ENCODE results near the gene SLC6A3.
A peak's percentile ranks its signal among the peaks of the same experiment; 100 is the strongest.
"Not testable (repeated sequence)": the region's sequence is repeated elsewhere in the genome, so short reads cannot be mapped to it uniquely, and the experiment has no call there.

SLC6A3 gene

DNA sequence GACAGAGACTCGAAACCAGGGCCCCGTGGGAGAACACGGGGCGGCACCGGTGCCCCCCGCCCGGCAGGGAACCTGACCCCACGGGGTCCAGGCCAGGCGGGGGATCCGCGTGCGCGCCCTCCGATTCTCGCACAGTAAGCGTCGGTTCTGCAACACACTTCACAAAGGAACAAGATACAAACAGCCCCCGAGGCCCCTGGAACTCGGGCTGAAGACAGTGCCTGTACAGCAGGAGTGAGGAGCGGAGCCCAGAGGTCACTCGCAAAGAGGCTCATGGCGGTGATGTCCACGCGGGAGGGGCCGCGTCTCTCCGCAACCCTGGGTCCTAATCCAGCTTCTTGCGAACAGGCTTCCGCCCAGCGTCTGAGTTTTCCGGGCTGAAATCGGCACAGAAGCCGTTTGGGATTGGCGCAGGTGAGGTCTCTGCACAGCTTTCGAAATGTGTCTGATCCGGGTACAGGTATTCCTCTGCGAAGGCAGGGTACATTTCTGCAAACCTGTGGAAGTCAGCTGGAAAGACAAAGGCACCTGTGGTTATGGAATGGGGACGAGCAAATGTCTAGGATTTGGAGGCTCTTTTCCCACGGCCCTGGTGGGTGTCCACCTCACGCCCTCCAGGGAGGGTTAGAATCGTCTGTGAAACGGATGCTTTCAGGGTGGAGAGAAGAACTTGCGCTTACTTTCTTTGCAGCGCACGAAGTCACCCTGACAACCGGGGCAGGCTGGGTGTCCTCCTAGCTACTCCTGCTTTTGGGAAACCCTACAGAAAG lies 18.3 kb upstream of the SLC6A3 start:
- DNase-seq: peak; percentile 11

DNA sequence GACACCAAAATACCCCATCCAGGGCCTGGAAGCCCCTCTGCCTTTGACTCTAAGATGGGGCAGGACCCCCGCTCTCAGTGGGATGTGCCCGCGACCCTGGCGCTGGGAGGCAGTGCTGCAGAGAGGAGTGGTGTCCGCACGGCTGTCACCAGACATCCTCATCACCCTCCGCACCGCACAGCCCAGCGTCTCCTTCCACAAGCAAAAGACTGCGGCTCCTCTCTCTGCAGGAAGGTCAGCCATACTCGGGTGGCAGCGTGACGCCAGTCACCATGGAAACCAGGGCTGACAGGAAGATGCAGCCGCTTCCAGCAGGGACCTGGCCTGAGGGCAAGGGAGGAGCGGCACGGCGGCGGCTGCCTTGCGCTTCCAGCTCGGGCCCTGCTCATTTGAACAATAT lies 17.1 kb upstream of the SLC6A3 start:
- no peak for DNase-seq

- no peak for DNase-seq
These were observed 16.2 kb upstream of the SLC6A3 start for GRCh38 chr5:1461396-1461795.

GRCh38 chr5:1460054-1460682 lies 14.9 kb upstream of the SLC6A3 start:
- no peak for DNase-seq

DNA sequence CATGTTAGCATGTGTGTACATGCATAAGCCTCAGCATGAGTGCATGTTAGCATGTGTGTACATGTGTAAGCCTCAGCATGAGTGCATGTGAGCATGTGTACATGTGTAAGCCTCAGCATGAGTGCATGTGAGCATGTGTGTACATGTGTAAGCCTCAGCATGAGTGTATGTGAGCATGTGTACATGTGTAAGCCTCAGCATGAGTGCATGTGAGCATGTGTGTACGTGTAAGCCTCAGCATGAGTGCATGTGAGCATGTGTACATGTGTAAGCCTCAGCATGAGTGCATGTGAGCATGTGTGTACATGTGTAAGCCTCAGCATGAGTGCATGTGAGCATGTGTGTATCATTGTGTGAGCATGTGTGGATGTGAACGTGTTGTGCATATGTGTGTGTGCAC lies 14.2 kb upstream of the SLC6A3 start:
- DNase-seq: not testable (repeated sequence)

DNA sequence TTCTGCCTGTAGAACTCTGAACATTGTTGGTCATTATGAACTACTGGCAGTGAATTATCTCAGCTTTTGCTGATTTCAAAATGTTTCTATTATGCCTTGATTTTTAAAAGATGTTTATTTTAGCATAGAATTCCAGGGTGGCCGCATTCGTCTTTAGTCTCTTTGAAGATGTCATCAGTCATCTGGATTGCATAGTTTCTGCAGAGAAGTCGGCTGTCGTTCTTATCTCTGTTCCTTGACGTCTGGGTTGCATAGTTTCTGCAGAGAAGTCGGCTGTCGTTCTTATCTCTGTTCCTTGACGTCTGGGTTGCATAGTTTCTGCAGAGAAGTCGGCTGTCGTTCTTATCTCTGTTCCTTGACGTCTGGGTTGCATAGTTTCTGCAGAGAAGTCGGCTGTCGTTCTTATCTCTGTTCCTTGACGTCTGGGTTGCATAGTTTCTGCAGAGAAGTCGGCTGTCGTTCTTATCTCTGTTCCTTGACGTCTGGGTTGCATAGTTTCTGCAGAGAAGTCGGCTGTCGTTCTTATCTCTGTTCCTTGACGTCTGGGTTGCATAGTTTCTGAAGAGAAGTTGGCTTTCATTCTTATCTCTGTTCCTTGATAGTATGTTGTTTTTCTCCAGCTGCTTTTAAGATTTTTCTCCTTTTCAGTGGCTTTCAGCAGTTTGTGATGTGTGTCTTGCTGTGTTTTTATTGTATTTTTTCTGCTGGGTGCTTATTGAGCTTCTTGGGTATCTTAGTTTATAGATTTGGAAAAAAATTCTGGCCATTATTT lies 11.1 kb upstream of the SLC6A3 start:
- not testable (repeated sequence) for DNase-seq

DNA sequence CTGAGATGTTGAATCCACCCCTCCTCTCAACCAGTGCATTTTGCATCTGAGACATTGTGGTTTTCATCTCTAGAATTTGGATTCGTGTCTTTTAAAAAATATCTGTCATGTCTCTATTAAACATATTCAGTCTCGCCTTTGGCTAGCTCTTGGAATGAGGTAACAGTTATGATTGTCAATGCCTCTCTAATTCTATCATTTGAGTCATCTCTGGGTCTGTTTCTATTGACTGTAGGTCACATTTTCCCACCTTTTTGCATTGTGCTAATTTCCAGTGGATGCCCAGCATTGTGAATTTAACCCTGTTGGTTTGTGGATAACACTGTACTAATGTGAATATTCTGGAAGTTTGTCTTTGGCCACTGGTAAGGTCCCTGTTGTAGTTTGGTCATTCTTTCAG lies 8.4 kb upstream of the SLC6A3 start:
- no peak for DNase-seq

- DNase-seq: no peak
These were observed 3.9 kb upstream of the SLC6A3 start for GRCh38 chr5:1449081-1449630.

DNA sequence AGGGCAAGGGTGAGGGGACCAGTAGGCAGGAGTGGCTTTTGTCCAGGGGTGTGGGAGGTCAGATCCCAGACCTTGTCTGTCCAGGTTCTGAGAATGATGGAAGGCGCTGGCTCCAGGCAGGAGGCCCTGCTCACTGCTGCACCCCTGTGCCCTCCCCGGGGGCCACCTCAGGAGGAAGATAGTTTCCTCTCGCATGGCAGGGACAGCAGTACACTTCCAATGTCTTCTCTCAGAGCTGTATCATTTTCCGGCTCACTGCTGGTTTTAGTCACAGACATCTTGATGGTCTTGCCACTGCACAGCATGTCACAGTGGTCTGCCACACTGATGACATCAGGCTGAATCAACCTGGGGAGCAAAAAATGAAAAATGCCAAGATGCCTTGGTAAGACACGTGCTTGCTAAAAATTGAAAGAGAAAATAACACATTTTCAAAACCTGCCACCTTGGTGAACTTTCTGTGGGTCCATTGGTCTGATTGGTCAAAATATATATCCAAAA lies 3.3 kb upstream of the SLC6A3 start:
- no peak for DNase-seq

- peak; percentile 36 for DNase-seq
These were observed 2.6 kb upstream of the SLC6A3 start for GRCh38 chr5:1447671-1448361.

DNA sequence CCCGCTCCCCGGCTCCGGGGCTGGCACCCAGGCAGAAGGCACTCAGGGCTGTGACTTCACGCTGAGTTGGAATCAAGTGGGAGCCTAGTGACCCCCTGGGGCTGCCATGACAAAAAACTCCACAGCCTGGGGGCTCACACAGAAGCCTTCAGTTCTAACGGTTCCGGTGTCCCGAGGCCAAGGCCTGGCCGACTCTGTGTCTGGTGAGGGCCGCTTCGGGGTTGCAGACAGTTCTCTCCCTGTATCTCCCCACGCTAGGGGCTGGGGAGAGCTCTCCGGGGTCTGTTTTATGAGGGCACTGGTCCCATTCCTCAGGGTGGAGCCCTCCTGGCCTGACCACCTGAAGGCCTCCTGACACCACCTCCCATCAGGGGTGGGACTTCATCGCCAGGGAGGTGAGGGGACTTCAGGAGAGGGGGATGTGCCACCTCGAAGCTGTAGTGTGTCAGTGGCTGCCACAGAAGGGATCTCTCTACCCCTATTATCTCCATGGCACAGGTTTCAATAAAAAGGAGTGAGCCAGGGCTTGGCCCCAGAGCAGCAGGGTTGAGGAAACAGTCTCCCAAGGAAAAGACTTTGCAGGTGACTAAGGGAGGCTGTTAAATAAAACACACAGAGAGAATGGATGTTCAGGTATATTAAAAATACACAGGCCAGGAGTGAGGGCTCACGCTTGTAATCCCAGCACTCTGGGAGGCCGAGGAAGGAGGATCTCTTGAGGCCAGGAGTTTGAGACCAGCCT lies 1.5 kb upstream of the SLC6A3 start:
- DNase-seq: no peak

GRCh38 chr5:1445689-1446601 lies 705 bp upstream of the SLC6A3 start:
- no peak for DNase-seq

DNA sequence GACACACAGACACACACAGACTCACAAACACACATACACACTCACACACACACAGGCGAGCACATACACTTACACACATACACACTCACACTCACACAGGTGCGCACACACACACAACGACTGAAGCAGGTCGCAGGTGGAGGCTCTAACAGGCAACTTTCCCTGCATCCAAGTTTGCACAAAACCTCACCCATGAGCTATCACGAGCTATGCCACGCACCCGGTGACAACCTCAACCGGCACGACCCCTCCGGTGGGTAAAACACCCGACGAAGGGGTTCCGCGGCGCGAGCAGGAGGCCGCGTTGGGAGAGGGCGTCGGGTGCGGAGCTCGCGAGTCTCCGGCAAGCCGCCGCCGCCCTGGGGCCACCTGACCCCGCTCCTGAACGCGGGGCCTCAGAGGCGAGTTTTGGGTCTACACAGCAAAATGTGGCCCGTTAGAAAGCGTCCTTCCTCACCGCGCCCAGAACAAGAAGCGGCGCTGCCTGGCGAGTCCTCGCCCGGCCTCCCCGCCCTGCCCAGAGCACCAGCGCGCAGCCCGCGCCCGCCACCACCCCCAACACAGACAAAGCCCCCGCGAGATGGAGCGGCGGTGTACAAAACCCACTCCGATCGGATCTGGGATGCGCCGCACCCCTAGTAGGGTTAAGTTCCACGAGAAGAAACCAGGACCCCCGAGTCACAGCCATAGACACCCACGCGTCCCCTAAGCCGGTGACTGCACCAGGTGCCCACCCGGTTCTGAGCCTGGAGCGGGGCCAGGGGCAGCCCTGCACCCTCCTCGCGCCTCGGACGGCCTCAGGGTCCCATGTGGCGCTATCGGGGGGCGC lies 665 bp downstream of the SLC6A3 start:
- no peak for DNase-seq

DNA sequence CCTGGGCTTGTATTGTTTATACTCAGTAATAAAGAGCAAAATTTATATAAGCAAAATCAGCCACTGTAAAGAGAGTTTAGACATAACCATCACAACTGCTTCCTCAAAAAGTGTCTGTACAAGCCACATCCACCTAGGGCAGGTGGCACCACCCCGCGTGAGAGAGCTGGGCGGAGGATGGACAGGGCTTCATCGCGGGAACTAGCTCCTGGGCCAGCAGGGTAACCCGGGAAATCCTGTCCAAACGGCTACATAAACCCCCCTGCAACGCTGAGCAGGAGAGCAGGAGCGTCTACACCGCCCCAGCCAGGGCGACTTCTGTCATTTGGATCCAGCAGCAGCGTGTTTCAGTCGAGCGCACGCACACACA lies 1.3 kb downstream of the SLC6A3 start:
- DNase-seq: no peak

- DNase-seq: no peak
These were observed 2.1 kb downstream of the SLC6A3 start for GRCh38 chr5:1443171-1443570.

GRCh38 chr5:1442222-1443145 lies 2.8 kb downstream of the SLC6A3 start:
- no peak for DNase-seq

- DNase-seq: no peak
These were observed 3.9 kb downstream of the SLC6A3 start for GRCh38 chr5:1441166-1441865.

GRCh38 chr5:1440098-1440493 lies 5.1 kb downstream of the SLC6A3 start:
- DNase-seq: no peak

Measured in activated T-cell treated with anti-CD3 and anti-CD28 coated beads, Interleukin-2, amount 50 U/mL, for 1 hour (primary cell).